Glomerular visceral epithelial cell (primary cell): ENCODE measurements around the gene APCDD1.
"Not testable (repeated sequence)": the region's sequence is repeated elsewhere in the genome, so short reads cannot be mapped to it uniquely, and the experiment has no call there.

Source experiments
- DNase-seq: peaks from one replicate; pipeline ENCODE4 v3.0.0-alpha.2; 2016; ENCODE audit errors: extremely low spot score

Gene APCDD1

GRCh38 chr18:10490401-10491165, 36.1 kb downstream of the APCDD1 start:
- no peak for DNase-seq

GRCh38 chr18:10495936-10496335, 41.5 kb downstream of the APCDD1 start:
- no peak for DNase-seq

- DNase-seq: no peak
Measured at GRCh38 chr18:10497206-10497749, 42.8 kb downstream of the APCDD1 start.

GRCh38 chr18:10499230-10499629, 44.8 kb downstream of the APCDD1 start:
- DNase-seq: no peak

- DNase-seq: no peak
Measured at GRCh38 chr18:10500038-10500437, 45.6 kb downstream of the APCDD1 start.

GRCh38 chr18:10504723-10505122, 50.3 kb downstream of the APCDD1 start:
- no peak for DNase-seq

- DNase-seq: not testable (repeated sequence)
Measured at GRCh38 chr18:10505892-10506291, 51.5 kb downstream of the APCDD1 start.

- DNase-seq: no peak
Measured at GRCh38 chr18:10508591-10508990, 54.2 kb downstream of the APCDD1 start.

- DNase-seq: no peak
Measured at GRCh38 chr18:10511236-10511635, 56.8 kb downstream of the APCDD1 start.

GRCh38 chr18:10514082-10514481, 59.6 kb downstream of the APCDD1 start:
- DNase-seq: no peak

- DNase-seq: no peak
Measured at GRCh38 chr18:10514601-10515000, 60.2 kb downstream of the APCDD1 start.

- DNase-seq: no peak
Measured at GRCh38 chr18:10515456-10515855, 61.0 kb downstream of the APCDD1 start.

- DNase-seq: no peak
Measured at GRCh38 chr18:10516078-10516477, 61.6 kb downstream of the APCDD1 start.

- DNase-seq: no peak
Measured at GRCh38 chr18:10518595-10519255, 64.3 kb downstream of the APCDD1 start.

GRCh38 chr18:10519366-10519765, 64.9 kb downstream of the APCDD1 start:
- DNase-seq: no peak

- DNase-seq: peak; percentile 77
Measured at GRCh38 chr18:10519999-10520935, 65.8 kb downstream of the APCDD1 start.

- no peak for DNase-seq
Measured at GRCh38 chr18:10521566-10521965, 67.1 kb downstream of the APCDD1 start.

- no peak for DNase-seq
Measured at GRCh38 chr18:10522574-10522973, 68.1 kb downstream of the APCDD1 start.

GRCh38 chr18:10523544-10523943, 69.1 kb downstream of the APCDD1 start:
- DNase-seq: no peak

GRCh38 chr18:10524507-10525370, 70.3 kb downstream of the APCDD1 start:
- peak; percentile 88 for DNase-seq

- DNase-seq: no peak
Measured at GRCh38 chr18:10525371-10525691, 70.9 kb downstream of the APCDD1 start.
